Astrocyte of the cerebellum (primary cell): Measurements from ENCODE around the gene SDHB.

ENCODE experiments used
- DNase-seq: peaks from one replicate; pipeline ENCODE4 v3.0.0-alpha.2; 2011; ENCODE audit warnings: low read depth
- H3K4me3 ChIP-seq: 2 replicates; pipeline ENCODE4 v1.5.1; 2011; ENCODE audit warnings: mild to moderate bottlenecking, low read depth, low read length, moderate library complexity
- in situ Hi-C: cut with HindIII; loops from 2 replicates; pipeline ENCODE4 v1.10.0; 2017; ENCODE audit warnings: low sequenced_read_pairs
- TF ChIP-seq, protein P1 (sequence below): IDR thresholded peaks from 2 replicates; pipeline ENCODE4 v1.5.1; 2012; ENCODE audit warnings: low read length, low read depth, moderate library complexity, mild to moderate bottlenecking; ENCODE audit errors: missing control alignments

Gene SDHB

GRCh38 chr1:17060306-17060749 lies 6.5 kb upstream of the SDHB start:
- TF ChIP-seq, protein P1, sequence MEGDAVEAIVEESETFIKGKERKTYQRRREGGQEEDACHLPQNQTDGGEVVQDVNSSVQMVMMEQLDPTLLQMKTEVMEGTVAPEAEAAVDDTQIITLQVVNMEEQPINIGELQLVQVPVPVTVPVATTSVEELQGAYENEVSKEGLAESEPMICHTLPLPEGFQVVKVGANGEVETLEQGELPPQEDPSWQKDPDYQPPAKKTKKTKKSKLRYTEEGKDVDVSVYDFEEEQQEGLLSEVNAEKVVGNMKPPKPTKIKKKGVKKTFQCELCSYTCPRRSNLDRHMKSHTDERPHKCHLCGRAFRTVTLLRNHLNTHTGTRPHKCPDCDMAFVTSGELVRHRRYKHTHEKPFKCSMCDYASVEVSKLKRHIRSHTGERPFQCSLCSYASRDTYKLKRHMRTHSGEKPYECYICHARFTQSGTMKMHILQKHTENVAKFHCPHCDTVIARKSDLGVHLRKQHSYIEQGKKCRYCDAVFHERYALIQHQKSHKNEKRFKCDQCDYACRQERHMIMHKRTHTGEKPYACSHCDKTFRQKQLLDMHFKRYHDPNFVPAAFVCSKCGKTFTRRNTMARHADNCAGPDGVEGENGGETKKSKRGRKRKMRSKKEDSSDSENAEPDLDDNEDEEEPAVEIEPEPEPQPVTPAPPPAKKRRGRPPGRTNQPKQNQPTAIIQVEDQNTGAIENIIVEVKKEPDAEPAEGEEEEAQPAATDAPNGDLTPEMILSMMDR = no peak
- H3K4me3 ChIP-seq = no peak overlapping the region
- in situ Hi-C loops = no loop called here
- DNase-seq = no peak

DNA sequence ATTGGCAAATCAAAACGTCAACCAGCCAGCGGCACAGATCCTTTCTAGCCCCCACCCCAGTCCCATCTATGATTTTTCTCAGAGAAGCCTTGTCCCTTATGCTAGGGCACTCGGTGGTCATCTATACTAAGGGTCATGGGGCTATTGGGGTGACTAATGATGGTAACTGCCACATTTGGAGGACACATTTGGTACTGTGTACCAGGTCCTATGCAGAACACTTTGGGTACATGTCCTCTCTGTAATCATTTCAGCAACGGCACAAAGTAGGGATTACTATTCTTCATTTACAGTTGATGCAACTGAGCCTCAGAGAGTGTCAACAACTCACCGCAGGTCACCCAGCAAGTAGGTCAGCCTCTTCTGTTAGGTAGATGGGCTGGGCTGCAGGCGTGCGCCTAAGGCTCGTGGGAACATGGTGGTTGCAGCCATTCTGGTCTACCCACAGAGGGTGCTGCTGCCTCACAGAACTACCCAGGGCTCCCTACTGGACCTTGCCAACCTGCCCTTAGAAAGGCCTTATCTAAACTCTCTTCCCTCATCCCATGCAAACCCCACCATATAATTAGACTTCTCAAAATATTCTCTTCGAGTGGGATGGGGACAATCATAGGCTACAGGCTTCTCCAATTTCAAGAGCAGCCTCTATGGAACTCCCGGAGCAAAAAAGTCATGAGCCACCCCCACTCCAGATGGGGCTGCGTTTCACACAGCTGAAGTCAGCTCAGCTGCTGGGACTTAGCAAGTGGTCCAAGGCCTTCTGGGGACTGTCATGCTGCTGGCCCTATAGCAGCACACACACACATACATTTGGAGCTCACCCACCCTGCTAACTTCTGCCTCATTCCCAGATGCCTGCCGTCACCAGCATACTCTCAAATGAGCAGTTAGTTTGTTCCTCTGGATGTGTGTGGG lies 5.8 kb upstream of the SDHB start:
- in situ Hi-C loops = no loop called here
- H3K4me3 ChIP-seq = no peak overlapping the region
- TF ChIP-seq, protein P1 = peak; percentile 92
- peak; percentile 53 for DNase-seq

DNA sequence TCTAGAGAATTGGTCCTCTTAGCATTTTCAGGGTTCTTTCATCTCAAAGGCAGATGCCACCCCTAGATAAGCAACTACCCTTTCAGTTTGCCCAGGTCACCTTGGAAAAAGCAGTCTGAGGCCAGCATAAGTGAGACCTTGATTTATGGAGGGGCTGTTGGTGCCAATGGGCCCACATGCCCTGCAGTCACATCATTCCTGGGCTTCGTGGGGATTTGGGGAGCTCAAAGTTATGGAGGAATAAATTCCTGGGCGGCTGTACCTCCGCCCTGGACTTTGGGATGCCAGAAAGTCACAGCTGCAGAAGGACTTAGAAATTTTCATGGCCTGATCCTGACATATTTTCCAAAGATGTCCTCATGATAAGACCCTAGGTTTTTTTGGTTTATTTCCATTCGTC lies 2.7 kb upstream of the SDHB start:
- TF ChIP-seq, protein P1 = no peak
- in situ Hi-C loops = no loop called here
- no peak for DNase-seq
- H3K4me3 ChIP-seq = no peak overlapping the region

DNA sequence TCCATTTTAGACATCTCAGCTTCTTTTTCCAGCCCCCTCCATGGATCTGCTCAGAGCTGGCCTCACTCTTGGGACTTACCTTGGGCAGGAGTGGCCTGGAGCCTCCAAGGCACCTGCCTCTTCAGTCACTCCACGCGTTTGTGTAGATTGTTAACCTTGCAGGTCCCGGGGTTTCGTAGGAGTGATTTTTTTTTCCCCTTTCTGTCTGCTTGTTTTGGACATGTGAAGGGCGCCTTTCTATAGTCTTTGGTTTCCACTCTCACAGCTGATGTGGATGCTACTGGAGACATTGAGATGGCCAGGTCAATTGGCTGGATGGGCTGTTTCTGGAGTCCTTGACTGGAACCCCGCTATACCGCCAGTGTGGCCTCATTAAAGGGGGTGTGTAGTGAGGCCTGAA lies 2.0 kb upstream of the SDHB start:
- in situ Hi-C loops = no loop called here
- TF ChIP-seq, protein P1 = no peak

GRCh38 chr1:17053086-17053684 lies 647 bp downstream of the SDHB start:
- TF ChIP-seq, protein P1 = no peak
- H3K4me3 ChIP-seq = peak overlapping the region; percentile 96
- in situ Hi-C loops = no loop called here

More for the DNA sequence above, 2.0 kb upstream of the SDHB start:
- DNase-seq = no peak
- no peak overlapping the region for H3K4me3 ChIP-seq

GRCh38 chr1:17052641-17053040 lies 1.2 kb downstream of the SDHB start:
- TF ChIP-seq, protein P1 = no peak
- H3K4me3 ChIP-seq = peak overlapping the region; percentile 96
- in situ Hi-C loops = no loop called here
- no peak for DNase-seq

More at GRCh38 chr1:17053086-17053684, 647 bp downstream of the SDHB start:
- DNase-seq = no peak
